ENCODE data around the gene TRAPPC3. TPM values are rescaled to one million over a fixed set of nuclear protein-coding genes. Genes with fewer than 3 reads are reported as not detected.
A peak's percentile ranks its signal among the peaks of the same experiment; 100 is the strongest.

Gene TRAPPC3
- polyA plus RNA-seq, 4 donors = 62.1 to 66.6 (median 66.3) TPM

GRCh38 chr1:36154765-36155407, 5.6 kb upstream of the TRAPPC3 start:
- no peak for DNase-seq (ENCODE audit: low read depth in 4 of 4, low spot score in 3 of 4)

DNA sequence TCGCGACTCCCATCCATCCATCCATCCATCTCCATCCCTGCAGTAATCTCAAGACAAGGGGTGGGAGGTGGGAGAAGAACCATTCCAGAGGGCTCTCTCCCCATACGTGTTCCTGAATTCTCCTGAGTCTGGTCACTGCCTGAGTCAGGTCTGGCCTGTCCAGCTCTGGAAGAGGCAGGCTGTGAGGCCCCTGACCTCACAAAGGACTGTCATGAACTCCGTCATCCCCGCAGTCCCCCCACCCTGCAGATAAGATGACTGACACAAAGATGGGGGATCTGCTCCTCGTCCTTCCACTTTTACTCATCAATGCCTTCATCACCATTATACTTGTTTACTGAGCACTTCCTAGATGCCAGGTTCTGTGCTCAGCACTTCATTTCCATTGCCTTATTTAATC, 5.0 kb upstream of the TRAPPC3 start:
- no peak for DNase-seq (ENCODE audit: low read depth in 4 of 4, low spot score in 3 of 4)

DNA sequence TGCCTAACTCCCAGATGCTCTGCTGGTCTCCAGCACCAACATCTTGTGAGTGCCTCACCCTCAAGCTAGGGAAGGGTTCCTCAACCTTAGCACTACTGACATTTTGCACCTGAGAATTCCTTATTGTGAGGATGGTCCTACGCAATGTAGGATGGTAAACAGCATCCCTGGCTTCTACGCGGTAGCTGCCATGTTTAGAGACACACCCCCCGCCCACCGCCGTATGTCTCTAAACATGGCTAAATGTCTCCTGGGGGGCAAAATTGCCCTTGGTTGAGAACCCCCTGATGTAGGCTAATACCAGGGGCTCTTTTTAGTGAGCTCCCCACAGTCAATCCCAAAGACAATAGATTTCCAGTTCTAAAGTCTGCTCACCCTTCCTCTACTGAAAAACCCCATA, 4.2 kb upstream of the TRAPPC3 start:
- no peak for DNase-seq (ENCODE audit: low read depth in 4 of 4, low spot score in 3 of 4)

DNA sequence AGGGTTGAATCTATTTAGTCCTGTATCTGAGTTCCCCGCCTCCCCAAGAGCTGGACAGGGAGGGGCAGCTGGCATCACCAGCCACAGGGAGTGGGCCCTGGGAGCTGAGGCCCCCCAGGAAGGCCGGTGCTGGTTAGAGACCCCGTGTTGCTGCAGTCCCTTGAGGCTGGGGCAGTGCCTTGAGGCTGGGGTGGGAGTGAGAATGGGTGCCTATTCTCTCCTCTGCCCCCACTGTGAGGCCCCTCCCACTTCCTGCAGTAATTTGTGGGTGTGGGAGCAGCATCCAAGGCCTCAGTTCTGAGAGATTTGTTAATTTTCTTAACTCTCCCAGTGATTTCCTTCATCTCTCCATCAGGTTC, 2.5 kb upstream of the TRAPPC3 start:
- no peak for DNase-seq (ENCODE audit: low read depth in 4 of 4, low spot score in 3 of 4)

GRCh38 chr1:36151134-36151844, 2.0 kb upstream of the TRAPPC3 start:
- no peak for DNase-seq (ENCODE audit: low read depth in 4 of 4, low spot score in 3 of 4)

DNA sequence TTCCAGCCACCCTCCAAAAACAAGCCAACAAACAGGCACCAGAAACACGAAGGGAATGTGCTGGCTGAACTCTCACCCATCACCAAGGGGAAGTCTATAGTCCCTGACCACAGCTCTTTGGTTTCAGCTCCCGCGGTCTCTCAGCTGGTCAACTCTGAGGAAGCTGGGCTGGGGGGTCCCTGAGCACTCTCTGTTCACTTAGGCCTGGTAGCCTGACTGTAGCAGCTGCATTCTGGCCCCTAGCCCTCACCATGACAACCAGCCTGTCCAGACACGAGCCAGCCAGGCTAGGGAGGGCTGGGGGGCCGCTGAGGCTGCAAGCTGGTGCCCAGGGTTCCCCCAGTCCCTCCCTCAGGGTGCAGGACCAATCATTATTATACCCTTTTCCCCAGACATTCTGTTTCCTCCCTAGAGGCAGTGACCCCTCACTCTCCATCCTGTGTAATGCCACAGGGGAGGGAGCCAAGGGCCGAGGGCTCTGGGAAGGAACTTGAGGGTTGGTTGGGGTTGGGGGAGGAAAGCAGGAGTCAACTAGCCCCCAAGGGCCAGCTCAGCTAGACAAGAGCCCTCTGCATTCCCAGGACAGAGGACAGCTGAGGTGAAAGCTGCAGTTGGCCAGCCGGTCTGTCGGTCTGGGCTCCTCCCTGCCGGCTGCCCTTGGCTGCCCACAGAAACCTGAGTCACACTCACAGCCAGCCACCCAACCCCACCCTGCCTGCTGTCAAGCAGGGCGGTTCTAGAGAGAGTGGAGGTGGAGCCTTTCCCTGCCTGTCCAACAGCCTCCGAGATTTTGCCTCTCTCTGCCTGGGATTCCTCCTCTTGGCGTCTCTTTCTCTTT, 1.2 kb upstream of the TRAPPC3 start:
- peak in 3 of 4 donors; percentile 63 to 82 (median 67) for DNase-seq (ENCODE audit: low read depth in 4 of 4, low spot score in 3 of 4)

GRCh38 chr1:36149973-36150295, 648 bp upstream of the TRAPPC3 start:
- no peak for DNase-seq (ENCODE audit: low read depth in 4 of 4, low spot score in 3 of 4)

DNA sequence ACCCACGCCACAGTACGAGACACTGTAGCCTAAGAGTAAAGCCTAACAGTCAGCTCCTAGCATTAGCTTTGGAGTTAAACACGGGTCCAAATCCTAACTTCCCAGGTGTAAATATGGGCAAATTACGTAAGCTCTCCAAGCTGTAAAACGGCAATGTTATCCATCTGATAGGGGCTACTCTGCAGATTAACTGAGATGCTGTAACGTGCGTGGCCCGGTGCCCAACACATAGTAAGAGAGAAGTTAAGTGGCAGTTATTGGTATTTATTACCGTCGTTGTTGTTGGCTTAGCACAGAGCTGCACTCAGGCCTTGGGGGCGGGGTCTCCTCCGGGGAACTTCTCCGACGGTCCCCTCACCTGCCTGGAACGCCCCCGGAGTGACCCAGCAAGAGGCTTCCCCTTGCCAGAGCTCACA, 457 bp downstream of the TRAPPC3 start:
- no peak for DNase-seq (ENCODE audit: low read depth in 4 of 4, low spot score in 3 of 4)

DNA sequence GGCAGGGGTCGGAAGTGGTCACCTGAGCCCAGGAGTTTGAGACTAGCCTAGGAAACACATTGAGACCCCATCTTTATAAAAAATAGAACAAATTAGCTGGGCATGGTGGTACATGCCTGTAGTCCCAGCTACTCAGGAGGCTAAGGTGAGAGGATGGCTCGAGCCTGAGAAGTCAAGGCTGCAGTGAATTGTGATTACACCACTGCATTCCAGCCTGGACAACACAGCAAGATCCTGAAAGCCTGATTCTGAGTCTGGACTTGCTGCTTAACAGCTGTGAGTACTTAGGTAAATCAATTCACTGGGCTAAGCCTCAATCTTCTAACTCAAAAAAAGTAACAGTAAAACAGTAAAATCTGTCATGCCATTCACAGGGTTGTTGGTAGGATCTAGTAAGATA, 4.9 kb downstream of the TRAPPC3 start:
- DNase-seq (ENCODE audit: low read depth in 4 of 4, low spot score in 3 of 4) = no peak

DNA sequence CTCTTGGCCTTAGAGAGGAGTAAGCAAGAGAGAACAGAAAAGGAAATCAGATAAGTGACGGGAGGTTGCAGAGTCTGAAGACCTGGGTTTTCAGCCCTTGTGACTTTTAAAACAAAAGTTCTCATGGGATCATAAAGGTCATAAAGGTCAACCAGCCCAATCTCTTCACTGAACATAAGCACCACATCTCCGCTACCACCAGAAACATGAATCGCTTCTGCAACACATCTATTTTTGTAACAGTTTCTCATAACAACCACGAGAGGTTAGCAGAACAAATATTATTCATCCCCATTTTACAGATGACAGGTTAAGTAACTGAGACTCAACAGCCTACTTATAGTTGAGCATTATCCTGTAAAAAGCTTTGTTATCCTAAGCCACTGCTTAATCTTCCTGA, 5.9 kb downstream of the TRAPPC3 start:
- no peak for DNase-seq (ENCODE audit: low read depth in 4 of 4, low spot score in 3 of 4)

GRCh38 chr1:36142121-36142520, 7.2 kb downstream of the TRAPPC3 start:
- DNase-seq (ENCODE audit: low read depth in 4 of 4, low spot score in 3 of 4) = no peak

DNA sequence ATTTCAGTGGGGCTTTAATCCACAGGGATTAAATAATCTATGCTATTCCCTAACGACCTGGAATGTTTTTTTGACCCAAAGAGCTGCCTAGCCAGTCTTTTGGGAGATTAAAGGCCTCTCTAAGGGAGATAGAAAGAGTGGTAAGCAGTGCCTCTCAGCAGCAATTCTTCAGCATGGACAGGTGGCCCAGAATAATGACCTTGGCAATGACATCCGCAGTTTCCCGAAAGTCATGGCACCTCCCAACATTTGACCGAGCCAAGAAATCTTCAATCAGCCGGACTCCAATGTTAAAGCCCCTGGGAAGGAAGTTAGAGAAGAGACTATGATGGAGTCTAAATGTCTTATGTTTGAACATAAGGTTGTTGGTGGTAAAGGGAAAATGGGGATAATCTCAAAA, 9.8 kb downstream of the TRAPPC3 start:
- DNase-seq (ENCODE audit: low read depth in 4 of 4, low spot score in 3 of 4) = no peak

DNA sequence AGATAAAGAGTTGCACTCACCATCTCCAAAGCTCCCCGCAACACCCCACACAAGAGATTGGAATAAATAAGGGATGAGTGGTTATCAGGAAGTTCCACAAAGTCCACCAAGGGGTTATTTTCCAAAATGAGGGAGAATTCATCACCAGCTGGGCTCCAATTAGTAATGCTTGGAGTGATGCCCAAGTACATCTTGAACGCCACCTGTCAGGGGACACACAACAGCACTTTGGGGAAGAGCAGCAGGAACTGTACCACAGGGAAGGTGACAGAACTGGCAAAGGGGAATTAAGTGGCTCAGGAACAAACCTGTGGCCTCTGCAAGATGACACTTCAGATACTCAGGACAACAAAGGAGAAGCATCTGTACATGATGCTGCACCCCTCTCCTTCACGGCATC, 11.5 kb downstream of the TRAPPC3 start:
- no peak for DNase-seq (ENCODE audit: low read depth in 4 of 4, low spot score in 3 of 4)

DNA sequence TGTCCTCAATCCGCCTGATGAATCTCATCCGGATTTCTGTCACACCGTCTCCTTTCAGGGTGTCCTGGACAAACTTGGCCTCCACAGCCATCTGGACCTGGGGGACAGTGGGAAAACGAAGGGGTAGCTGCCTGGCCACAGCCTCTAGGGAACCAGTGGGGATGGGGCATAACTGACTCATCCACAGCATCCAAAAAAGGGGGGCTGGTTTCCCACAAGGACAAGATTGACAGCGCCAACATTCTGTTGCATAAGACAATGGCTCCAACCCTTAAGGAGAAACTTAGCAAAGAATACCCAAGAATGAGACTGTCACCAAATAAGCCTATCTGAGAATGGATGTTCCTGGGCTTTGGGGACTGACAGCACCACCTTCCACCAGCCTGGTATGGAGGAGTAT, 12.1 kb downstream of the TRAPPC3 start:
- DNase-seq (ENCODE audit: low read depth in 4 of 4, low spot score in 3 of 4) = no peak

DNA sequence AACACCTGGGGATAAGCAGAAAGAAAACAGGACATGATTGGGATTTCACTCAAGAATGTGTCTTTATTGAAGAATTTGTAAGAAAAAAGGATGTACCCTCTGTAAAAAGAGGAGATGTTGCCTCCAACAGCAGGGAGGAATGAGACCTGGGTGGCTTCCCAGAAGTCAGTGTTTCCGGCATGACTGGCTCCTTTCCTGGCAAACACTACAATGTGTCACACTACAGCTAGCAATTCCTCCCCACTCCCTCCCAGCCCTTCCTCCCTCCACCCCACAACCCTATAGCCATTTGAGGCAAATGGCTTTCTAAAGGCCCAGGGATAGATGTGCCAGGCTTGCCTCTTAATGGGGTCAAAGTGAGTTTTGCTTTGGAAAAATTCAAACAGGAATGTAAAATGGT, 12.8 kb downstream of the TRAPPC3 start:
- DNase-seq (ENCODE audit: low read depth in 4 of 4, low spot score in 3 of 4) = no peak

GRCh38 chr1:36135796-36136195, 13.5 kb downstream of the TRAPPC3 start:
- no peak for DNase-seq (ENCODE audit: low read depth in 4 of 4, low spot score in 3 of 4)

DNA sequence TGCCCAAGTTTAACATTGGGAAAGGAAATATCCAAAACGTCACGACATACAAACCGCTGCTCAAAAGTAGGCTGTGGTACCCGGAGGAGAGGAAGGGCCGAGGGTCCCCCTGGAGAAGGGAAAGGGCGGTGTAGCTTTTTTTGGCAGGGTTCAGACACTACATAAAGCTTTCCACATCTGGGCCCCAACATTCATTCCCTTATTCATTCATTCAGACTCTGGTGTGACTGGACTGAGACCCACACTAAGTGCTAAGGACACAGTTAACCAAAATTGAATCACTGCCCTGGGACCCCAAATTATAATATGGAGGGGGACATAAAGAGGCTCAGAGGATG, 14.0 kb downstream of the TRAPPC3 start:
- no peak for DNase-seq (ENCODE audit: low read depth in 4 of 4, low spot score in 3 of 4)

GRCh38 chr1:36134505-36135329, 14.6 kb downstream of the TRAPPC3 start:
- peak in 1 of 4 donors; percentile 56 for DNase-seq (ENCODE audit: low read depth in 4 of 4, low spot score in 3 of 4)

GRCh38 chr1:36134031-36134430, 15.3 kb downstream of the TRAPPC3 start:
- DNase-seq (ENCODE audit: low read depth in 4 of 4, low spot score in 3 of 4) = no peak

GRCh38 chr1:36133484-36133883, 15.8 kb downstream of the TRAPPC3 start:
- DNase-seq (ENCODE audit: low read depth in 4 of 4, low spot score in 3 of 4) = no peak

GRCh38 chr1:36132029-36132428, 17.3 kb downstream of the TRAPPC3 start:
- no peak for DNase-seq (ENCODE audit: low read depth in 4 of 4, low spot score in 3 of 4)
